NB4 (cell line): Measurements from ENCODE around the gene TPSB2.
"Not testable (repeated sequence)": the region's sequence is repeated elsewhere in the genome, so short reads cannot be mapped to it uniquely, and the experiment has no call there.

Experiments
- DNase-seq: peaks from one replicate; pipeline ENCODE4 v3.0.0; 2010; ENCODE audit warnings: low read depth
- H3K4me3 ChIP-seq: one replicate; pipeline ENCODE4 v1.5.1; 2011; ENCODE audit warnings: mild to moderate bottlenecking, low read depth, low read length, moderate library complexity
- CTCF ChIP-seq: IDR thresholded peaks from one replicate; pipeline ENCODE4 v1.5.1; 2012; ENCODE audit warnings: low read depth, low read length
- MAX ChIP-seq: IDR thresholded peaks from 2 replicates; pipeline ENCODE4 v1.6.1; 2011; ENCODE audit warnings: low read depth, low read length
- MYC ChIP-seq: IDR thresholded peaks from 2 replicates; pipeline ENCODE4 v1.6.1; 2011; ENCODE audit warnings: low read depth, low read length
- POLR2A ChIP-seq: IDR thresholded peaks from 2 replicates; pipeline ENCODE4 v1.6.1; 2011; ENCODE audit warnings: mild to moderate bottlenecking; ENCODE audit not compliant: insufficient read length; ENCODE audit errors: extremely low read depth

TPSB2 gene

GRCh38 chr16:1258225-1258600 is 28.2 kb upstream of the TPSB2 start:
- no peak for DNase-seq
- H3K4me3 ChIP-seq: no peak overlapping the region
- TF ChIP-seq MYC (no peak), POLR2A (no peak), MAX (no peak), CTCF (no peak)

GRCh38 chr16:1257561-1258224 is 27.7 kb upstream of the TPSB2 start:
- TF ChIP-seq POLR2A: no peak
- H3K4me3 ChIP-seq: no peak overlapping the region
- DNase-seq: no peak

- TF ChIP-seq CTCF: no peak
- TF ChIP-seq POLR2A: no peak
- no peak for TF ChIP-seq MYC
- no peak for TF ChIP-seq MAX
- no peak for DNase-seq
- no peak overlapping the region for H3K4me3 ChIP-seq
These were observed 26.9 kb upstream of the TPSB2 start for GRCh38 chr16:1256874-1257322.

GRCh38 chr16:1256296-1256873 is 26.4 kb upstream of the TPSB2 start:
- H3K4me3 ChIP-seq, DNase-seq: not testable (repeated sequence)

GRCh38 chr16:1255276-1256122 is 25.5 kb upstream of the TPSB2 start, which contains the start of gene TPSD1:
TSS of gene TPSD1 (plus strand) at chr16:1256069. CDS start at chr16:1256281, 212 bp downstream.
- DNase-seq: peak; percentile 28
- H3K4me3 ChIP-seq: not testable (repeated sequence)

GRCh38 chr16:1254821-1255220 is 24.8 kb upstream of the TPSB2 start:
- not testable (repeated sequence) for DNase-seq, H3K4me3 ChIP-seq

- not testable (repeated sequence) for DNase-seq, H3K4me3 ChIP-seq
These were observed 23.8 kb upstream of the TPSB2 start for GRCh38 chr16:1253701-1254364.

- H3K4me3 ChIP-seq, DNase-seq: not testable (repeated sequence)
These were observed 19.2 kb upstream of the TPSB2 start for GRCh38 chr16:1249031-1249755.

GRCh38 chr16:1247903-1248537 is 18.0 kb upstream of the TPSB2 start:
- not testable (repeated sequence) for DNase-seq, H3K4me3 ChIP-seq
